SK-N-SH (cell line): ENCODE data around the gene C10orf90. TPM values are rescaled to one million over a fixed set of nuclear protein-coding genes. Genes with fewer than 3 reads are reported as not detected.
A peak's percentile ranks its signal among the peaks of the same experiment; 100 is the strongest.

Experiments
- CTCF ChIA-PET: fragments of 300-600, 350-600 bp; formaldehyde crosslinking; extraction: SDS; loops from one replicate; lab custom pipeline; 2021; lab: Yijun Ruan, JAX
- POLR2A ChIA-PET: fragments of 350-600 bp; sonication (Branson Sonifier 250); formaldehyde crosslinking; extraction: SDS; loops from one replicate; lab custom pipeline; 2020; ENCODE audit warnings: antibody characterized with exemption, inconsistent platforms; lab: Yijun Ruan, JAX
- DNase-seq: peaks from one replicate; pipeline ENCODE4 v3.0.0; 2012
- H2AFZ ChIP-seq: fragments of 200-600 bp; sonication (generic); 2 replicates; pipeline ENCODE4 v1.8.1; 2016; ENCODE audit warnings: antibody characterized with exemption, mild to moderate bottlenecking, low read depth
- H3F3A ChIP-seq: fragments of 200-600 bp; sonication (generic); replicated peaks from 2 replicates; pipeline ENCODE3; 2016; ENCODE audit warnings: antibody characterized with exemption, mild to moderate bottlenecking; ENCODE audit not compliant: insufficient read depth
- H3K27ac ChIP-seq, 2 experiments: fragments of 200-500 bp in 1 of 2; fragments of 200-600 bp in 1 of 2; sonication (Bioruptor generic) in 1 of 2; sonication (generic), shearing (Covaris generic) in 1 of 2; 2 replicates each; pipeline versions ENCODE4 v1.5.1 to v1.6.1; 2014 to 2016; ENCODE audit warnings: low read depth in 2 of 2, inconsistent platforms in 1 of 2, low read length in 1 of 2, mild to moderate bottlenecking in 1 of 2, mixed read lengths in 1 of 2
- H3K27me3 ChIP-seq: fragments of 200-600 bp; sonication (generic), shearing (Covaris generic); 2 replicates; pipeline ENCODE4 v1.6.1; 2016; ENCODE audit warnings: mixed run types; ENCODE audit not compliant: insufficient read depth
- H3K36me3 ChIP-seq, 2 experiments: fragments of 200-500 bp in 1 of 2; fragments of 200-600 bp in 1 of 2; sonication (Bioruptor generic) in 1 of 2; sonication (generic) in 1 of 2; replicated peaks in 1 of 2; 2 replicates each; pipeline versions ENCODE3 to v1.5.1; 2014 to 2016; ENCODE audit warnings: low read length in 1 of 2, mild to moderate bottlenecking in 1 of 2; ENCODE audit not compliant: insufficient read depth in 2 of 2, control insufficient read depth in 1 of 2
- H3K4me1 ChIP-seq, 2 experiments: fragments of 200-500 bp in 1 of 2; fragments of 200-600 bp in 1 of 2; sonication (Bioruptor generic) in 1 of 2; sonication (generic), shearing (Covaris generic) in 1 of 2; 2 replicates each; pipeline versions ENCODE4 v1.5.1 to v1.6.1; 2014 to 2016; ENCODE audit warnings: low read depth in 1 of 2, low read length in 1 of 2, mixed run types in 1 of 2; ENCODE audit not compliant: insufficient read depth in 2 of 2, control insufficient read depth in 1 of 2
- H3K4me2 ChIP-seq: fragments of 200-600 bp; sonication (generic), shearing (Covaris generic); 2 replicates; pipeline ENCODE4 v1.6.1; 2017; ENCODE audit warnings: mixed run types
- H3K4me3 ChIP-seq, 2 experiments: fragments of 200-500 bp in 1 of 2; fragments of 200-600 bp in 1 of 2; sonication (Bioruptor generic) in 1 of 2; sonication (generic), shearing (Covaris generic) in 1 of 2; 2 replicates each; pipeline versions ENCODE4 v1.5.1 to v1.8.1; 2014 to 2016; ENCODE audit warnings: low read depth in 2 of 2, inconsistent platforms in 1 of 2, low read length in 1 of 2, mild to moderate bottlenecking in 1 of 2, mixed read lengths in 1 of 2, moderate library complexity in 1 of 2
- H3K79me2 ChIP-seq: fragments of 200-600 bp; sonication (generic); 2 replicates; pipeline ENCODE4 v1.8.1; 2017; ENCODE audit warnings: mild to moderate bottlenecking; ENCODE audit not compliant: insufficient read depth
- H3K9ac ChIP-seq: fragments of 200-600 bp; sonication (generic); 2 replicates; pipeline ENCODE4 v1.6.1; 2017; ENCODE audit warnings: mixed run types
- H3K9me2 ChIP-seq: fragments of 200-600 bp; sonication (generic); 2 replicates; pipeline ENCODE4 v1.6.1; 2017; ENCODE audit warnings: mixed run types
- H3K9me3 ChIP-seq: fragments of 200-600 bp; sonication (generic); 2 replicates; pipeline ENCODE4 v1.6.1; 2017; ENCODE audit warnings: mixed run types, mild to moderate bottlenecking, moderate library complexity
- H4K20me1 ChIP-seq: fragments of 200-600 bp; sonication (generic); 2 replicates; pipeline ENCODE4 v1.6.1; 2017; ENCODE audit warnings: mild to moderate bottlenecking, mixed run types; ENCODE audit not compliant: insufficient read depth
- CHD2 ChIP-seq: fragments of 150-350 bp; IDR thresholded peaks from 2 replicates; pipeline ENCODE4 v1.6.1; 2018; ENCODE audit warnings: low read length; ENCODE audit not compliant: partially characterized antibody
- EZH2phosphoT487 ChIP-seq: fragments of 200-600 bp; sonication (generic); IDR thresholded peaks from 2 replicates; pipeline ENCODE4 v1.6.1; 2017; ENCODE audit warnings: low read depth, mixed run types, mild to moderate bottlenecking, antibody characterized with exemption, moderate library complexity, borderline replicate concordance
- FOSL2 ChIP-seq: IDR thresholded peaks from 2 replicates; pipeline ENCODE4 v1.4.0; 2012; ENCODE audit warnings: low read depth, mild to moderate bottlenecking, moderate library complexity, borderline replicate concordance
- FOXJ3 ChIP-seq: sonication (generic); formaldehyde crosslinking; IDR thresholded peaks from 2 replicates; pipeline ENCODE4 v1.5.1; 2020; ENCODE audit warnings: mild to moderate bottlenecking, missing genetic modification reagents
- IRF3 ChIP-seq: fragments of 150-350 bp; IDR thresholded peaks from 2 replicates; pipeline ENCODE4 v1.6.1; 2016; ENCODE audit warnings: mild to moderate bottlenecking, low read depth, low read length
- MXI1 ChIP-seq: IDR thresholded peaks from 2 replicates; pipeline ENCODE4 v1.6.1; 2012; ENCODE audit warnings: mild to moderate bottlenecking, low read depth, low read length, improper control_type of control experiment
- RAD21 ChIP-seq: IDR thresholded peaks from 2 replicates; pipeline ENCODE4 v1.6.1; 2012; ENCODE audit warnings: mild to moderate bottlenecking, low read length
- RXRA ChIP-seq: IDR thresholded peaks from 2 replicates; pipeline ENCODE4 v1.4.0; 2012; ENCODE audit warnings: low read depth, mild to moderate bottlenecking, borderline replicate concordance
- SIN3A ChIP-seq: IDR thresholded peaks from 2 replicates; pipeline ENCODE4 v1.6.1; 2012; ENCODE audit warnings: low read depth, mild to moderate bottlenecking, low read length, moderate library complexity, borderline replicate concordance
- SMC3 ChIP-seq: IDR thresholded peaks from 2 replicates; pipeline ENCODE4 v1.6.1; 2012; ENCODE audit warnings: low read depth, low read length, improper control_type of control experiment
- TEAD4 ChIP-seq: IDR thresholded peaks from 2 replicates; pipeline ENCODE4 v1.4.0; 2012; ENCODE audit warnings: mild to moderate bottlenecking, borderline replicate concordance; ENCODE audit not compliant: insufficient read depth
- YY1 ChIP-seq: IDR thresholded peaks from 2 replicates; pipeline ENCODE4 v1.4.0; 2012; ENCODE audit warnings: low read depth, mild to moderate bottlenecking
- ZBTB33 ChIP-seq: IDR thresholded peaks from 2 replicates; pipeline ENCODE4 v1.4.0; 2012; ENCODE audit warnings: low read depth, borderline replicate concordance
- WGBS: methylation state at CpG from one replicate; pipeline ENCODE4 v1.1.6; 2017; ENCODE audit warnings: low lambda C conversion rate; 5-methylcytosine and 5-hydroxymethylcytosine counted together
- polyA plus RNA-seq, 3 experiments: library from polyadenylated mRNA; depleted of rRNA; stranded (reverse); fragments of >200 nt; gene quantifications; 2 replicates each; pipeline ENCODE4 v1.2.3, GENCODE V29; 2012
- TF ChIP-seq, protein P1 (sequence below): IDR thresholded peaks from 2 replicates; pipeline ENCODE4; 2012

The C10orf90 gene
- polyA plus RNA-seq, 1 of the 3 experiments (the other 2 are of a cell fraction) = 0.21 TPM

- TF ChIP-seq EZH2phosphoT487 = no peak
- TF ChIP-seq RAD21 = no peak
- TF ChIP-seq TEAD4 = peak; percentile 48; the same call in 1 of the 2 replicates
- TF ChIP-seq FOXJ3 (CRISPR knock-in tag) = peak; percentile 84
- TF ChIP-seq SMC3 = no peak
- TF ChIP-seq, protein P1, sequence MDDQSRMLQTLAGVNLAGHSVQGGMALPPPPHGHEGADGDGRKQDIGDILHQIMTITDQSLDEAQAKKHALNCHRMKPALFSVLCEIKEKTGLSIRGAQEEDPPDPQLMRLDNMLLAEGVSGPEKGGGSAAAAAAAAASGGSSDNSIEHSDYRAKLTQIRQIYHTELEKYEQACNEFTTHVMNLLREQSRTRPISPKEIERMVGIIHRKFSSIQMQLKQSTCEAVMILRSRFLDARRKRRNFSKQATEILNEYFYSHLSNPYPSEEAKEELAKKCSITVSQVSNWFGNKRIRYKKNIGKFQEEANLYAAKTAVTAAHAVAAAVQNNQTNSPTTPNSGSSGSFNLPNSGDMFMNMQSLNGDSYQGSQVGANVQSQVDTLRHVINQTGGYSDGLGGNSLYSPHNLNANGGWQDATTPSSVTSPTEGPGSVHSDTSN = peak; percentile 74
- TF ChIP-seq IRF3 = no peak
Observed at GRCh38 chr10:126398924-126399323, 271.6 kb downstream of the C10orf90 start (continued).

DNA sequence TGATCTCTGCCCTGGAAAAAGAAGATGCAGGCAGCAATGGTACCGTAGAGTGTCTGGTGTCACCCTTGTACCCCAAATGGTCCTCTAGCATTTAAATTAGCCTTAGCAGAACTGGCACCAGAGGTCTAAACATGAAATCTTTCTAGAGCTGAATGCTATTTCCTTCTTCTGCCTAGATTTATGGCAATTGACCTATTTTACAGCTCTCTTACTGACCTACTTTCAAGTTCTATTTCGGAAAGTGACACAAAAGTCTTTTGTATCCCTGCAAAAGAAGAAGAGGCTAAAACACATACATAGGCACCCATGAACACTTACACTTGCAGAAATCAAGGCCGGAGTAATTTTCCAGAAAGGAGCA, 272.1 kb downstream of the C10orf90 start:
- CTCF ChIA-PET = interaction anchor here (0.9 to 1.6 kb wide), 3 partner anchors 20 to 105 kb away, joined by 3 to 5 read pairs (median 4); no protein-coding TSS in a partner anchor
- Histone ChIP-seq H3K9me3 (no peaks in the 10 kb centered on the region), H3K4me3 (peak overlapping the region in 1 of 2 experiments; percentile 51; a peak in 2 of 4 replicates), H4K20me1 (no peaks in the 10 kb centered on the region), H3F3A (peaks cover 17% of the 10 kb centered on the region), H3K9me2 (no peaks in the 10 kb centered on the region), H3K79me2 (no peaks in the 10 kb centered on the region), H3K4me1 (peaks cover 16 to 36% of the 10 kb centered on the region in 2 experiments), H3K36me3 (no peaks in the 10 kb centered on the region), H3K27me3 (no peaks in the 10 kb centered on the region), H3K4me2 (peak overlapping the region; percentile 77), H3K9ac (peak overlapping the region; percentile 68), H3K27ac (peak overlapping the region; percentile 96 to 98), H2AFZ (no peak overlapping the region; the same call in 1 of the 2 replicates)
- DNase-seq = no peak
- POLR2A ChIA-PET = no interaction called here
- no peak for TF ChIP-seq MXI1
- TF ChIP-seq SIN3A = no peak
- no peak for TF ChIP-seq CHD2
- TF ChIP-seq RXRA = no peak
- no peak for TF ChIP-seq FOSL2
- TF ChIP-seq YY1 = no peak; the same call in 1 of the 2 replicates
- no peak for TF ChIP-seq ZBTB33
- no peak for TF ChIP-seq IRF3
- 20% methylated on average over 3 of the region's 3 CpGs for WGBS
